KMS-11 (cell line): Measurements from ENCODE around the gene CFAP74.

Experiments used
- H2AFZ ChIP-seq: fragments of 200-600 bp; sonication (generic); 2 replicates; pipeline ENCODE4 v1.6.1; 2016; ENCODE audit warnings: antibody characterized with exemption, mixed run types, low read depth
- H3K27ac ChIP-seq: fragments of 200-600 bp; sonication (generic); 2 replicates; pipeline ENCODE4 v1.6.1; 2016; ENCODE audit warnings: mild to moderate bottlenecking, mixed run types
- H3K27me3 ChIP-seq: fragments of 200-600 bp; sonication (generic); 2 replicates; pipeline ENCODE4 v1.6.1; 2017; ENCODE audit warnings: mild to moderate bottlenecking, low read depth, mixed run types, moderate library complexity; ENCODE audit not compliant: insufficient read depth
- H3K36me3 ChIP-seq: fragments of 200-600 bp; sonication (generic); 2 replicates; pipeline ENCODE4 v1.6.1; 2017; ENCODE audit warnings: mild to moderate bottlenecking, mixed run types; ENCODE audit not compliant: insufficient read depth
- H3K4me1 ChIP-seq: fragments of 200-600 bp; sonication (generic); 2 replicates; pipeline ENCODE4 v1.6.1; 2016; ENCODE audit warnings: mild to moderate bottlenecking, low read depth, mixed run types; ENCODE audit not compliant: poor library complexity, severe bottlenecking
- H3K4me2 ChIP-seq: fragments of 200-600 bp; sonication (generic); 2 replicates; pipeline ENCODE4 v1.7.0; 2016; ENCODE audit warnings: mild to moderate bottlenecking, mixed run types
- H3K4me3 ChIP-seq: fragments of 200-600 bp; sonication (generic); IDR thresholded peaks from 2 replicates; pipeline ENCODE4 v1.6.1; 2017; ENCODE audit warnings: low read depth, low read length, mixed read lengths; ENCODE audit not compliant: insufficient read depth
- H3K79me2 ChIP-seq: fragments of 200-600 bp; sonication (generic); 2 replicates; pipeline ENCODE4 v1.6.1; 2016; ENCODE audit warnings: low read depth, mixed run types; ENCODE audit not compliant: insufficient read depth
- H3K9ac ChIP-seq: fragments of 200-600 bp; sonication (generic); 2 replicates; pipeline ENCODE4 v1.6.1; 2016; ENCODE audit warnings: mild to moderate bottlenecking, mixed run types
- H4K20me1 ChIP-seq: fragments of 200-600 bp; sonication (generic); 2 replicates; pipeline ENCODE4 v1.6.1; 2016; ENCODE audit warnings: mild to moderate bottlenecking, mixed run types; ENCODE audit not compliant: insufficient read depth
- CTCF ChIP-seq: fragments of 200-600 bp; sonication (generic); conservative IDR thresholded peaks from 2 replicates; pipeline ENCODE4 v1.6.1; 2017; ENCODE audit warnings: low read depth, mild to moderate bottlenecking, antibody characterized with exemption, low read length, moderate library complexity, mixed read lengths

The CFAP74 gene

GRCh38 chr1:1922956-1923833, 80.4 kb downstream of the CFAP74 start:
- Histone ChIP-seq H3K36me3 (no peaks in the 10 kb centered on the region), H4K20me1 (no peaks in the 10 kb centered on the region), H2AFZ (no peak overlapping the region), H3K4me3 (no peak overlapping the region), H3K4me1 (peaks cover 3% of the 10 kb centered on the region), H3K4me2 (no peak overlapping the region), H3K27ac (no peak overlapping the region), H3K27me3 (peaks cover 52% of the 10 kb centered on the region), H3K79me2 (no peaks in the 10 kb centered on the region), H3K9ac (no peak overlapping the region)
- no peak for TF ChIP-seq CTCF

- Histone ChIP-seq H4K20me1 (no peaks in the 10 kb centered on the region), H3K4me1 (peaks cover 6% of the 10 kb centered on the region), H2AFZ (no peak overlapping the region), H3K27ac (no peak overlapping the region), H3K4me3 (no peak overlapping the region), H3K36me3 (no peaks in the 10 kb centered on the region), H3K4me2 (no peak overlapping the region), H3K27me3 (peaks cover 51% of the 10 kb centered on the region), H3K9ac (no peak overlapping the region), H3K79me2 (no peaks in the 10 kb centered on the region)
- TF ChIP-seq CTCF: no peak
Measured at GRCh38 chr1:1922702-1922955, 81.0 kb downstream of the CFAP74 start.

- Histone ChIP-seq H3K9ac (no peak overlapping the region), H3K27ac (no peak overlapping the region), H2AFZ (no peak overlapping the region), H3K4me2 (no peak overlapping the region), H3K4me3 (no peak overlapping the region), H3K4me1 (peaks cover 6% of the 10 kb centered on the region), H4K20me1 (no peaks in the 10 kb centered on the region), H3K79me2 (no peaks in the 10 kb centered on the region), H3K27me3 (peaks cover 46% of the 10 kb centered on the region), H3K36me3 (no peaks in the 10 kb centered on the region)
- TF ChIP-seq CTCF: no peak
Measured at GRCh38 chr1:1921901-1922701, 81.5 kb downstream of the CFAP74 start.

- no peak for TF ChIP-seq CTCF
- no peak overlapping the region for H2AFZ ChIP-seq
- no peak overlapping the region for H3K27ac ChIP-seq
- H4K20me1 ChIP-seq: no peaks in the 10 kb centered on the region
- no peak overlapping the region for H3K4me2 ChIP-seq
- no peaks in the 10 kb centered on the region for H3K36me3 ChIP-seq
- H3K79me2 ChIP-seq: no peaks in the 10 kb centered on the region
- H3K9ac ChIP-seq: no peak overlapping the region
- no peak overlapping the region for H3K4me3 ChIP-seq
- peaks cover 6% of the 10 kb centered on the region for H3K4me1 ChIP-seq
- H3K27me3 ChIP-seq: peaks cover 41% of the 10 kb centered on the region
Measured at GRCh38 chr1:1921459-1921862, 82.1 kb downstream of the CFAP74 start.
